ENCODE data around the gene PITPNC1.

DNA sequence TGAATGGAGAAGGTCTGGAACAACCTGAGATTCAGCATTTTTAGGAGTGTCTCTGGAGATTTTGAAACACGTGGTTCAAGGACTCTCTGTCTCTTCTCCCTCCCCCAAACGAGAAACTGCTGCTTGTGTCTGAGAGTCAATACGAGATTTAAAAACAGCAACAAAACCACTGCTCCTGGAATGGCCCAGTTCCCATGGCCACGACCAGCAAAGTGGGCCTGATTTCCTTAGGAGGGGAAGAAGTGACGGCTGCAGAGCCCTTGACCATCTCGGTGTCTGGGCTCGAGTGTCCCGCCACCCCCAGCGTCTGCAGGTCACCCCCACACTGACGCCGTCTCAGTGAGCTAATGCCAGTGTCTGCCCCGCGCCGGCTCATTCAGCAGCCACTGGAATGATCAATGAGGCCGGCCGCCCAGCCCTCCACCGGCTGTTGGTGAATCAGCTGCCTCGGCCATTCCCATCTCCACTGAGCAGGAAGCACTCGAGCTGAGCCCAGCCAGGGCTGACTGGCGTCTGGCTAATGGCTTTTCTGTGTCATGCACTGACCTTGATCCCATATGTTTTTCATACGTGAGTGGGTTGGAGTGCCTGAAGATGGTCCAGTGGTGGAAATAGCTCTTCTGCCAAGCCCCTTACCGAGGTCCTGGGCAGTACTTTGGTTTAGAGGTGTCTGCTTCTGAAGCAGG lies 151.8 kb downstream of the PITPNC1 start:
- no peak for TF ChIP-seq POLR2A (IDR thresholded peaks at IDR 0.05)
- TF ChIP-seq, protein P1, sequence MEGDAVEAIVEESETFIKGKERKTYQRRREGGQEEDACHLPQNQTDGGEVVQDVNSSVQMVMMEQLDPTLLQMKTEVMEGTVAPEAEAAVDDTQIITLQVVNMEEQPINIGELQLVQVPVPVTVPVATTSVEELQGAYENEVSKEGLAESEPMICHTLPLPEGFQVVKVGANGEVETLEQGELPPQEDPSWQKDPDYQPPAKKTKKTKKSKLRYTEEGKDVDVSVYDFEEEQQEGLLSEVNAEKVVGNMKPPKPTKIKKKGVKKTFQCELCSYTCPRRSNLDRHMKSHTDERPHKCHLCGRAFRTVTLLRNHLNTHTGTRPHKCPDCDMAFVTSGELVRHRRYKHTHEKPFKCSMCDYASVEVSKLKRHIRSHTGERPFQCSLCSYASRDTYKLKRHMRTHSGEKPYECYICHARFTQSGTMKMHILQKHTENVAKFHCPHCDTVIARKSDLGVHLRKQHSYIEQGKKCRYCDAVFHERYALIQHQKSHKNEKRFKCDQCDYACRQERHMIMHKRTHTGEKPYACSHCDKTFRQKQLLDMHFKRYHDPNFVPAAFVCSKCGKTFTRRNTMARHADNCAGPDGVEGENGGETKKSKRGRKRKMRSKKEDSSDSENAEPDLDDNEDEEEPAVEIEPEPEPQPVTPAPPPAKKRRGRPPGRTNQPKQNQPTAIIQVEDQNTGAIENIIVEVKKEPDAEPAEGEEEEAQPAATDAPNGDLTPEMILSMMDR (IDR thresholded peaks at IDR 0.05) = no peak

Measured in esophagus squamous epithelium (tissue), 4 donors.